GM12892 (cell line): ENCODE results near the gene BST1. TPM values are rescaled to one million over a fixed set of nuclear protein-coding genes. Genes with fewer than 3 reads are reported as not detected.

Source experiments
- DNase-seq: peaks from one replicate; pipeline ENCODE4 v3.0.0; 2011; ENCODE audit not compliant: insufficient read length
- FAIRE-seq: peaks from 2 replicates; lab custom pipeline; 2011; peaks lifted over from hg19 to GRCh38; lab: Jason Lieb, UNC
- POLR2A ChIP-seq: IDR thresholded peaks from 2 replicates; pipeline ENCODE4 v1.6.1; 2011; ENCODE audit warnings: low read depth, low read length, control low read depth
- POLR2AphosphoS5 ChIP-seq: IDR thresholded peaks from 2 replicates; pipeline ENCODE4 v1.6.1; 2011; ENCODE audit warnings: low read depth, low read length, control low read depth
- TAF1 ChIP-seq: IDR thresholded peaks from 2 replicates; pipeline ENCODE4 v1.6.1; 2011; ENCODE audit warnings: low read depth, mild to moderate bottlenecking, control low read depth, low read length, borderline replicate concordance
- polyA plus RNA-seq: library from polyadenylated mRNA; unstranded; fragments of >200 nt; gene quantifications from one replicate; pipeline ENCODE4 v1.2.1, GENCODE V29; 2012; ENCODE audit warnings: missing spikeins, inconsistent platforms; ENCODE audit not compliant: missing spikeins

BST1 gene
- polyA plus RNA-seq = not detected

GRCh38 chr4:15702941-15703403 is at the start of gene BST1:
Gene BST1, plus strand, starts transcription at chr4:15703065. Its CDS starts 80 bp downstream, at chr4:15703145.
- TF ChIP-seq TAF1 (no peak), POLR2A (no peak), POLR2AphosphoS5 (no peak)
- DNase-seq (peak; percentile 20), FAIRE-seq (no peak)

GRCh38 chr4:15653420-15653819 is 49.4 kb upstream of the BST1 start:
- peak; percentile 48 for FAIRE-seq
- no peak for DNase-seq
- TF ChIP-seq POLR2AphosphoS5 (no peak), TAF1 (no peak), POLR2A (no peak)

- TF ChIP-seq TAF1 (no peak), POLR2A (no peak), POLR2AphosphoS5 (no peak)
- FAIRE-seq = peak; percentile 38
- DNase-seq = no peak
Observed at GRCh38 chr4:15653864-15654592, 48.8 kb upstream of the BST1 start.

- TF ChIP-seq TAF1 = no peak
- TF ChIP-seq POLR2A = no peak
- no peak for TF ChIP-seq POLR2AphosphoS5
- no peak for DNase-seq
- no peak for FAIRE-seq
Observed at GRCh38 chr4:15654593-15655222, 48.2 kb upstream of the BST1 start.

GRCh38 chr4:15655223-15656037 is 47.4 kb upstream of the BST1 start, which contains the start of gene FBXL5:
Gene FBXL5, minus strand, starts transcription at chr4:15655357. Its CDS starts 70 bp downstream, at chr4:15655287.
- peak; percentile 90 for FAIRE-seq
- TF ChIP-seq POLR2A (peak; percentile 76; the same call in 1 of the 2 replicates), TAF1 (0 out of 2 replicates have a peak, but pooled peaks have one; percentile 21), POLR2AphosphoS5 (peak; percentile 57; the same call in 1 of the 2 replicates)
- peak; percentile 87 for DNase-seq

- FAIRE-seq (no peak), DNase-seq (no peak)
- TF ChIP-seq POLR2A (no peak), TAF1 (no peak), POLR2AphosphoS5 (no peak)
Observed at GRCh38 chr4:15656038-15656470, 46.8 kb upstream of the BST1 start.

- DNase-seq (no peak), FAIRE-seq (no peak)
- no peak for TF ChIP-seq TAF1
- no peak for TF ChIP-seq POLR2AphosphoS5
- TF ChIP-seq POLR2A = no peak
Observed at GRCh38 chr4:15657366-15657765, 45.5 kb upstream of the BST1 start.

- TF ChIP-seq TAF1 (no peak), POLR2A (no peak), POLR2AphosphoS5 (no peak)
- DNase-seq (no peak), FAIRE-seq (no peak)
Observed at GRCh38 chr4:15658136-15658770, 44.6 kb upstream of the BST1 start.

GRCh38 chr4:15658781-15659180 is 44.1 kb upstream of the BST1 start:
- DNase-seq (no peak), FAIRE-seq (no peak)
- TF ChIP-seq TAF1 = no peak
- TF ChIP-seq POLR2A = no peak
- TF ChIP-seq POLR2AphosphoS5 = no peak

GRCh38 chr4:15659768-15660570 is 42.9 kb upstream of the BST1 start:
- TF ChIP-seq POLR2A (no peak), POLR2AphosphoS5 (no peak), TAF1 (no peak)
- FAIRE-seq = no peak
- no peak for DNase-seq
